Mucosa of descending colon (tissue), 3 donors: ENCODE results near the gene FARS2. TPM values are rescaled to one million over a fixed set of nuclear protein-coding genes. Genes with fewer than 3 reads are reported as not detected.

Experiments used
- ATAC-seq: fragments of 200-7000 bp; cut with Tn5 transposase; one replicate; pipeline ENCODE4 v1.9.1; 2020; ENCODE audit warnings: mild to moderate bottlenecking, moderate library complexity
- DNase-seq, 3 donors: peaks; one replicate each; pipeline ENCODE4 v3.0.0-alpha.2; 2020
- H3K36me3 ChIP-seq: fragments of 200-600 bp; one replicate; pipeline ENCODE4 v1.8.0; 2021; ENCODE audit warnings: low read depth, mild to moderate bottlenecking
- H3K4me1 ChIP-seq: fragments of 200-600 bp; one replicate; pipeline ENCODE4 v1.8.0; 2021; ENCODE audit warnings: low read depth, mild to moderate bottlenecking
- H3K4me3 ChIP-seq: fragments of 200-600 bp; one replicate; pipeline ENCODE4 v1.8.0; 2021; ENCODE audit warnings: mild to moderate bottlenecking
- H3K9me3 ChIP-seq: fragments of 200-600 bp; one replicate; pipeline ENCODE4 v1.8.0; 2021; ENCODE audit warnings: mild to moderate bottlenecking
- intact Hi-C, 2 donors: fragments of 100-400 bp; cut with DNase I in 1 of 2; cut with micrococcal nuclease in 1 of 2; formaldehyde crosslinking; loops; one replicate each; pipeline versions ENCODE4 v1.11.0 to v1.11.1; 2022; cut with DNase I, micrococcal nuclease
- total RNA-seq, 3 donors: library from RNA; stranded (reverse); fragmentation: NEBNext Ultra II Directional in 2 of 3; extraction: Animal tissue kit (Norgen Biotek cat#: 25700) in 2 of 3; gene quantifications; one replicate each; pipeline versions ENCODE4 v1.2.1 to v1.2.4, GENCODE V29; 2021 to 2023
- TF ChIP-seq, protein P1 (sequence below): fragments of 200-600 bp; IDR thresholded peaks from one replicate; pipeline ENCODE4 v1.8.0; 2022; ENCODE audit warnings: antibody characterized with exemption, mild to moderate bottlenecking
- donor health status: DM: no; HTN: no; CAD: no; lungs with moderate emphysema.
- donor health status: DM: no; HTN: no; CAD: no.
- donor health status: DM: no; HTN: yes; CAD: no.

Gene FARS2
- total RNA-seq, 3 donors from 2014 or later = 15.2 to 21.6 (median 17.2) TPM

- intact Hi-C loops = no loop called here
- TF ChIP-seq, protein P1, sequence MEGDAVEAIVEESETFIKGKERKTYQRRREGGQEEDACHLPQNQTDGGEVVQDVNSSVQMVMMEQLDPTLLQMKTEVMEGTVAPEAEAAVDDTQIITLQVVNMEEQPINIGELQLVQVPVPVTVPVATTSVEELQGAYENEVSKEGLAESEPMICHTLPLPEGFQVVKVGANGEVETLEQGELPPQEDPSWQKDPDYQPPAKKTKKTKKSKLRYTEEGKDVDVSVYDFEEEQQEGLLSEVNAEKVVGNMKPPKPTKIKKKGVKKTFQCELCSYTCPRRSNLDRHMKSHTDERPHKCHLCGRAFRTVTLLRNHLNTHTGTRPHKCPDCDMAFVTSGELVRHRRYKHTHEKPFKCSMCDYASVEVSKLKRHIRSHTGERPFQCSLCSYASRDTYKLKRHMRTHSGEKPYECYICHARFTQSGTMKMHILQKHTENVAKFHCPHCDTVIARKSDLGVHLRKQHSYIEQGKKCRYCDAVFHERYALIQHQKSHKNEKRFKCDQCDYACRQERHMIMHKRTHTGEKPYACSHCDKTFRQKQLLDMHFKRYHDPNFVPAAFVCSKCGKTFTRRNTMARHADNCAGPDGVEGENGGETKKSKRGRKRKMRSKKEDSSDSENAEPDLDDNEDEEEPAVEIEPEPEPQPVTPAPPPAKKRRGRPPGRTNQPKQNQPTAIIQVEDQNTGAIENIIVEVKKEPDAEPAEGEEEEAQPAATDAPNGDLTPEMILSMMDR = no peak
- DNase-seq (no peak), ATAC-seq (no peak)
- Histone ChIP-seq H3K4me1 (no peaks in the 10 kb centered on the region), H3K4me3 (no peak overlapping the region), H3K36me3 (no peaks in the 10 kb centered on the region), H3K9me3 (no peaks in the 10 kb centered on the region)
Measured at GRCh38 chr6:5595184-5595583, 333.9 kb downstream of the FARS2 start.

DNA sequence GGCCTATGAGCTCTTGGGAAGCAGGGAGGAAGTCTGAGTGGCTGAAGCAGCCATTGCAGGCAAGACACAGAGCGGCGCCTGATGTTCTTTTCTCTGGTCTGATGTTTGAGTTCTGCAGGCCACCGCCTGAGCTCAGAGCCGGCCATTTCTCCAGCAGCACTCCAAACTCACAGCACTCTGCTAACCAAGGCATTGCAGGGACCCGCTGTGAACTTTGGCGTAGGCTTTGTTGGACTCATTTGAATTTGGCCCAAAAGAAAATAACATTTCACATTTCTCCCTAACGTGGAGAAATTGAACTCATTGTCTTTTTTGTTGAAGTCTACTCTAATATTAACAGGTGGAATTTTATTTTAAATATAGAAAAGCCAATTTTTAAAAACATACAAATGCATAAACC, 336.1 kb downstream of the FARS2 start:
- Histone ChIP-seq H3K9me3 (no peaks in the 10 kb centered on the region), H3K4me3 (no peak overlapping the region), H3K36me3 (no peaks in the 10 kb centered on the region), H3K4me1 (no peaks in the 10 kb centered on the region)
- ATAC-seq = no peak
- DNase-seq = no peak
- TF ChIP-seq, protein P1 = no peak
- intact Hi-C loops = no loop called here

DNA sequence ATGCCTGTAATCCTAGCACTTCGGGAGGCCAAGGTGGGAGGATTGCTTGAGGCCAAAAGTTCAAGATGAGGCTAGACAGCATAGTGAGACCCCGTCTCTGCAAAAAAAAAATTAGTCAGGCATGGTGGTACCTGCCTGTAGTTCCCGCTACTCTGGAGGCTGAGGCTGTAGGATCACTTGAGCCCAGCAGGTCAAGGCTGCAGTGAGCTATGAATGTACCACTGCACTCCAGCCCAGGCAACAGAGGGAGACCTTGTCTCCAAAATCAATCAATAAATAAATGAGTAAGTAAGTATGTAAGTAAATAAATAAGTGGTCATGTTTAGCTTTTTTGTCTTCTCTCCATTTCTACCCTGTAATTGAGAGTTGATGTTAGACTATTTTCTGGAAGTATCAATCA, 336.8 kb downstream of the FARS2 start:
- Histone ChIP-seq H3K36me3 (no peaks in the 10 kb centered on the region), H3K4me3 (no peak overlapping the region), H3K9me3 (no peaks in the 10 kb centered on the region), H3K4me1 (no peaks in the 10 kb centered on the region)
- DNase-seq (no peak), ATAC-seq (no peak)
- intact Hi-C loops = no loop called here
- TF ChIP-seq, protein P1 = no peak

DNA sequence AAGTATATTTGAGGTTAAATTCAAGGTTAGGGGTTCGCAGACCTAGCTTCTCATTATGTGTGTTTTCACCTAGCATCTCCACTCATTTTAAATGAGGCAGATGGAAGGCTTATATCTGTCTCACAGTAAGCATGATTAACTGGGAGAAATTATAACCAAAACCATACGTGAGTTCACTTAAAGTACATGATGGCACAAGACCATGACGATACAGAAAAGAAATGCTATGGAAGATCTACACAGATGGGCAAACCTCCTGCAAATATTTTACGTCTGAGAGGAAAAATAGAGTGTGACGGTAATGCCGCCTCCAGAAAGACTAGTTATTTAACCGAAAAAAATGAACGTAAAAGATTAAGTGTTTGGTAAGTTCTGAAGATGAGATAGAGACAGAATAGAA, 337.8 kb downstream of the FARS2 start:
- ATAC-seq = no peak
- TF ChIP-seq, protein P1 = no peak
- no peaks in the 10 kb centered on the region for H3K36me3 ChIP-seq
- no peak for DNase-seq
- intact Hi-C loops = no loop called here
- H3K4me3 ChIP-seq = no peak overlapping the region
- no peaks in the 10 kb centered on the region for H3K9me3 ChIP-seq
- H3K4me1 ChIP-seq = no peaks in the 10 kb centered on the region

DNA sequence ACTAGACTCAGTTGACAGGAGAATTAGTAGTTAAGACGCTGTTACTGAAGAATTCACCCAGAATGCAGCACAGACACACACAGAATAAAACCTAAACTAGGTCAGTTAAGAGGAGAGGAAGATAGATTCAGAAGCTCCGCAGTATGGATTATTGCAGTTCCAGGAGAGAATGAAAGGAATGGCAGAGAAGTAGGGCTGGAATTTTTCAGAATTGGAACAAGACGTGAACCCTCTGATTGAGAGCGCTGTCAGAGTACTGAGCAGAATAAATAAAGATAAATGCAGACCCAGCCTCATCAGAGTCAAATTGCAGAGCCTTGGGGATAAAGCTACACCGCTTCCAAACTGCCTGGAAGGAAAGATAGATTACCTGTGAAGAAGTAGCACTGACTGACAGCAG, 344.6 kb downstream of the FARS2 start:
- intact Hi-C loops = no loop called here
- H3K36me3 ChIP-seq = no peaks in the 10 kb centered on the region
- no peak for ATAC-seq
- H3K4me1 ChIP-seq = no peaks in the 10 kb centered on the region
- no peak for DNase-seq
- no peaks in the 10 kb centered on the region for H3K9me3 ChIP-seq
- TF ChIP-seq, protein P1 = no peak
- no peak overlapping the region for H3K4me3 ChIP-seq

GRCh38 chr6:5606546-5606945, 345.2 kb downstream of the FARS2 start:
- H3K9me3 ChIP-seq = no peaks in the 10 kb centered on the region
- TF ChIP-seq, protein P1 = no peak
- ATAC-seq (no peak), DNase-seq (no peak)
- no peaks in the 10 kb centered on the region for H3K4me1 ChIP-seq
- H3K4me3 ChIP-seq = no peak overlapping the region
- intact Hi-C loops = no loop called here
- H3K36me3 ChIP-seq = no peaks in the 10 kb centered on the region
